Stimulated activated CD4-positive, alpha-beta T cell treated with anti-CD3 and anti-CD28 coated beads, TNF-alpha, amount 100 ng/mL, for 24 hours (primary cell): ENCODE data around the gene RALGPS2.
"Not testable (repeated sequence)": the region's sequence is repeated elsewhere in the genome, so short reads cannot be mapped to it uniquely, and the experiment has no call there.

Experiments
- DNase-seq, 3 experiments: peaks; one replicate each; pipeline ENCODE4 v3.0.0-alpha.2; 2020; ENCODE audit warnings: low read depth in 3 of 3

The RALGPS2 gene

GRCh38 chr1:178942285-178943198, 217.5 kb downstream of the RALGPS2 start:
- DNase-seq, result no peak

GRCh38 chr1:178944729-178945128, 219.7 kb downstream of the RALGPS2 start:
- no peak for DNase-seq

GRCh38 chr1:178945763-178946266, 220.8 kb downstream of the RALGPS2 start:
- no peak for DNase-seq

- DNase-seq, result no peak
Measured at GRCh38 chr1:178946416-178946815, 221.4 kb downstream of the RALGPS2 start.

- no peak for DNase-seq
Measured at GRCh38 chr1:178946855-178947676, 222.0 kb downstream of the RALGPS2 start.

- DNase-seq, result no peak
Measured at GRCh38 chr1:178947677-178947981, 222.6 kb downstream of the RALGPS2 start.

GRCh38 chr1:178948676-178949075, 223.6 kb downstream of the RALGPS2 start:
- no peak for DNase-seq

GRCh38 chr1:178949866-178950265, 224.8 kb downstream of the RALGPS2 start:
- DNase-seq, result not testable (repeated sequence)

- no peak for DNase-seq
Measured at GRCh38 chr1:178951600-178951999, 226.6 kb downstream of the RALGPS2 start.

GRCh38 chr1:178953034-178953433, 228.0 kb downstream of the RALGPS2 start:
- DNase-seq, result no peak

- no peak for DNase-seq
Measured at GRCh38 chr1:178953538-178954324, 228.7 kb downstream of the RALGPS2 start.

- DNase-seq, result no peak
Measured at GRCh38 chr1:178954325-178954690, 229.3 kb downstream of the RALGPS2 start.

- DNase-seq, result no peak
Measured at GRCh38 chr1:178954937-178955336, 229.9 kb downstream of the RALGPS2 start.

GRCh38 chr1:178955391-178955954, 230.4 kb downstream of the RALGPS2 start:
- no peak for DNase-seq

- DNase-seq, result no peak
Measured at GRCh38 chr1:178958491-178958890, 233.4 kb downstream of the RALGPS2 start.

GRCh38 chr1:178959543-178960460, 234.8 kb downstream of the RALGPS2 start:
- peak in 1 of 3 experiments; percentile 12 for DNase-seq

GRCh38 chr1:178960482-178961240, 235.6 kb downstream of the RALGPS2 start:
- no peak for DNase-seq

- no peak for DNase-seq
Measured at GRCh38 chr1:178961331-178961730, 236.3 kb downstream of the RALGPS2 start.

GRCh38 chr1:178961868-178962267, 236.8 kb downstream of the RALGPS2 start:
- no peak for DNase-seq
